ENCODE results near the gene HIVEP3.

Gene HIVEP3

DNA sequence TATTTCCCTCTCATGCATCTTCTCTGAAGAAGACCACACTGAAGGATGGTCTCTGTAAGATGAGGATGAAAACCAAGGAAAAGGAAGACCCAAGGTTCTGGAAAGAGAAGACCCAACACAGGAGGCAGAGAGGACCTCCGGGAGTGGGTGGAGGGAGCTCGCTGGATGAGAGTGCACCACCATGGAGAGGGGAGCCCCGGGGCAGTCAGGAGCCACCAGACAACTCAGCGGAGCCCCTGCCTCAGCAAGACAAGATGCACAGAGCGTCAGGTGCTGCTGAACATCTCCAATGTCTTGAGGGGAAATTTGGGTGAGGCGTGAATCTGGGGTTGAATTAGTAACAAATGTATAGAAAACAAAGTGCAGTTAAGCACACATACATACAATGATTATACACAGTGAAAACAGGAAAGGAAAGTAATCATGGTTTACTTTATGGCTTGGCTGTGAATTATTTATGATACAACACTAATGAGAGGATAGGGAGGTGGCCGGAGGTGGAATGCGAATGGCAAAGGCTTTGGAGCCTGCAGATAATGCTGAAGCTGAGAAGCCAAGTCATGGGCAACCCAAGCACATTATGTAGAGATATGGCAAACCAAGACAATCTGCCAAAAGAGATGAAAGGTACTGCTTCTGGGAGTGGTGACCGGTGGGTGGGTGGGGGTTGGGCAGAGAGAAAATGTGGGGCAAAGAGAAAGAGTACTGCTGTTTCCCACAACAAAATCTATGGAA is 353.8 kb downstream of the HIVEP3 start:
- ChIA-PET CTCF (interaction anchor here (0.6 to 1.7 kb wide), 2 partner anchors 9 to 552 kb away, joined by 3 to 8 read pairs; no protein-coding TSS in a partner anchor), POLR2A (no interaction called here)
- TF ChIP-seq ZFP69B (tag by site-specific recombination; IDR thresholded peaks at IDR 0.05) (no peak), ZNF155 (tag by site-specific recombination; IDR thresholded peaks at IDR 0.05) (no peak), ZNF791 (tag by site-specific recombination; IDR thresholded peaks at IDR 0.05) (no peak), ZIC2 (tag by site-specific recombination; IDR thresholded peaks at IDR 0.05) (no peak), ZNF561 (tag by site-specific recombination; IDR thresholded peaks at IDR 0.05; ENCODE audit: borderline replicate concordance) (no peak), ZNF548 (tag by site-specific recombination; IDR thresholded peaks at IDR 0.05) (no peak), ZNF214 (tag by site-specific recombination; IDR thresholded peaks at IDR 0.05; ENCODE audit: borderline replicate concordance) (no peak), ZFHX2 (tag by site-specific recombination; conservative IDR thresholded peaks at IDR 0.05) (no peak)
- TF ChIP-seq, protein P1, sequence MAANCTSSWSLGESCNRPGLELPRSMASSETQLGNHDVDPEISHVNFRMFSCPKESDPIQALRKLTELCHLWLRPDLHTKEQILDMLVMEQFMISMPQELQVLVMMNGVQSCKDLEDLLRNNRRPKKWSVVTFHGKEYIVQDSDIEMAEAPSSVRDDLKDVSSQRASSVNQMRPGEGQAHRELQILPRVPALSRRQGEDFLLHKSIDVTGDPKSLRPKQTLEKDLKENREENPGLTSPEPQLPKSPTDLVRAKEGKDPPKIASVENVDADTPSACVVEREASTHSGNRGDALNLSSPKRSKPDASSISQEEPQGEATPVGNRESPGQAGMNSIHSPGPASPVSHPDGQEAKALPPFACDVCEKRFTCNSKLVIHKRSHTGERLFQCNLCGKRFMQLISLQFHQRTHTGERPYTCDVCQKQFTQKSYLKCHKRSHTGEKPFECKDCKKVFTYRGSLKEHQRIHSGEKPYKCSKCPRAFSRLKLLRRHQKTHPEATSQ (tag by site-specific recombination; IDR thresholded peaks at IDR 0.05), result no peak
- Histone ChIP-seq H3K27ac (ENCODE audit: extremely low read depth, low read depth, low read length) (no peak overlapping the region), H3K4me3 (ENCODE audit: low read depth, low read length) (no peak overlapping the region), H3K4me1 (ENCODE audit: control insufficient read depth, insufficient read depth, low read length) (no peaks in the 10 kb centered on the region), H3K36me3 (ENCODE audit: control insufficient read depth in 2 of 2, insufficient read depth in 1 of 2, low read length in 2 of 2) (no peaks in the 10 kb centered on the region), H3K9me3 (ENCODE audit: control insufficient read depth, insufficient read depth, low read depth, low read length) (no peaks in the 10 kb centered on the region)

DNA sequence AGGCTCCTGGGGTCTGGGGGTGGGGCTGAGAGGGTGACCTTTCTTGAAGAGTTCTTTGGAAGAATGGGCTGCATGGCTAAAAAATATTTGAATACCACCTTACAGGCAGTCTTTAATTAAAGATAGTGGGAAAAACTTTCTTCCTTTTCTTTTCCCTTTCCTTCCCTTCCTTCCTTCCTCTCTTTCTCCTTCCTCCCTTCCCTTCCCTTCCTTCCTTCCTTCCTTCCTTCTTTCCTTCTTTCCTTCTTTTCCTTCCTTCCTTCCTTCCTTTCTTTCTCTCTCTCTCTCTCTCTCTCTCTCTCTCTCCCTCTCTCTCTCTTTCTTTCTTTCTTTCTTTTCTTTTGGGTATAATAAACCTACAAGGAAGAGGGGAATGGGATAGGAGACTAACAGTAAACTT is 356.4 kb downstream of the HIVEP3 start:
- CTCF ChIA-PET, result interaction anchor here (0.7 to 1.0 kb wide), 3 partner anchors 11 to 63 kb away, joined by 3 to 5 read pairs (median 3); no protein-coding TSS in a partner anchor
- TF ChIP-seq ZNF354C (tag by site-specific recombination; IDR thresholded peaks at IDR 0.05; ENCODE audit: borderline replicate concordance, low read depth) (no peak), ZNF366 (tag by site-specific recombination; conservative IDR thresholded peaks at IDR 0.05) (peak; percentile 83), ZNF521 (tag by site-specific recombination; IDR thresholded peaks at IDR 0.05) (no peak), PRDM1 (tag by site-specific recombination; IDR thresholded peaks at IDR 0.05) (peak; percentile 57), ZNF239 (tag by site-specific recombination; IDR thresholded peaks at IDR 0.05) (no peak)
- TF ChIP-seq, protein P2, sequence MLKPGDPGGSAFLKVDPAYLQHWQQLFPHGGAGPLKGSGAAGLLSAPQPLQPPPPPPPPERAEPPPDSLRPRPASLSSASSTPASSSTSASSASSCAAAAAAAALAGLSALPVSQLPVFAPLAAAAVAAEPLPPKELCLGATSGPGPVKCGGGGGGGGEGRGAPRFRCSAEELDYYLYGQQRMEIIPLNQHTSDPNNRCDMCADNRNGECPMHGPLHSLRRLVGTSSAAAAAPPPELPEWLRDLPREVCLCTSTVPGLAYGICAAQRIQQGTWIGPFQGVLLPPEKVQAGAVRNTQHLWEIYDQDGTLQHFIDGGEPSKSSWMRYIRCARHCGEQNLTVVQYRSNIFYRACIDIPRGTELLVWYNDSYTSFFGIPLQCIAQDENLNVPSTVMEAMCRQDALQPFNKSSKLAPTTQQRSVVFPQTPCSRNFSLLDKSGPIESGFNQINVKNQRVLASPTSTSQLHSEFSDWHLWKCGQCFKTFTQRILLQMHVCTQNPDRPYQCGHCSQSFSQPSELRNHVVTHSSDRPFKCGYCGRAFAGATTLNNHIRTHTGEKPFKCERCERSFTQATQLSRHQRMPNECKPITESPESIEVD (tag by site-specific recombination; IDR thresholded peaks at IDR 0.05), result no peak
- no peak overlapping the region for H3K4me3 ChIP-seq (ENCODE audit: low read depth, low read length)
- H3K4me1 ChIP-seq (ENCODE audit: control insufficient read depth, insufficient read depth, low read length), result no peaks in the 10 kb centered on the region
- H3K27ac ChIP-seq (ENCODE audit: extremely low read depth, low read depth, low read length), result no peak overlapping the region
- H3K9me3 ChIP-seq (ENCODE audit: control insufficient read depth, insufficient read depth, low read depth, low read length), result no peaks in the 10 kb centered on the region
- no peaks in the 10 kb centered on the region for H3K36me3 ChIP-seq (ENCODE audit: control insufficient read depth in 2 of 2, insufficient read depth in 1 of 2, low read length in 2 of 2)
- POLR2A ChIA-PET, result no interaction called here

DNA sequence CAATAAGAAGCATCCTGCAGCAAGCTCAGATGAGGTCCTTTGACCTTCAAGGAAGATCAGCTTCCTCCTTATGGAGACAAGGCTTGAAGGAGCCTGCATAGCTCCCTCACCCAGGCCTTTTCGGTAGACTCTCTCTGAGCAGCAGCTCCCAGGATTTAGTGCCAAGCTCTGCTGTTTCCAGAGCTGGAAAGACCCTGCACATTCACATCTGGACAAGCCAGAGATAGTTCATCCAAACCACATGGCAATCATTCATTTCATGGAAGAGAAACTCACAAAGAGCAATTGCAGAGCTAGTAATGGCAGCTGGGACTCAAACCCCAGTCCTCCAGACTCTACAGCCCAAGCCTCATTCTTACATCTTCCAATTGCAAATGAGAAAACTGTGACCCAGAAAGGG is 357.8 kb downstream of the HIVEP3 start:
- Histone ChIP-seq H3K36me3 (ENCODE audit: control insufficient read depth in 2 of 2, insufficient read depth in 1 of 2, low read length in 2 of 2) (no peaks in the 10 kb centered on the region), H3K4me3 (ENCODE audit: low read depth, low read length) (no peak overlapping the region), H3K4me1 (ENCODE audit: control insufficient read depth, insufficient read depth, low read length) (no peaks in the 10 kb centered on the region), H3K27ac (ENCODE audit: extremely low read depth, low read depth, low read length) (no peak overlapping the region), H3K9me3 (ENCODE audit: control insufficient read depth, insufficient read depth, low read depth, low read length) (no peaks in the 10 kb centered on the region)
- CTCF ChIA-PET, result interaction anchor here (0.6 to 1.2 kb wide), 2 partner anchors 18 to 79 kb away, joined by 3 to 5 read pairs; no protein-coding TSS in a partner anchor
- POLR2A ChIA-PET, result no interaction called here
- TF ChIP-seq ZNF792 (tag by site-specific recombination; IDR thresholded peaks at IDR 0.05), result no peak
- no peak for TF ChIP-seq ZNF211 (tag by site-specific recombination; IDR thresholded peaks at IDR 0.05; ENCODE audit: low read depth)
- TF ChIP-seq ZNF654 (tag by site-specific recombination; IDR thresholded peaks at IDR 0.05; ENCODE audit: low read depth), result no peak
- TF ChIP-seq TRIM28 (IDR thresholded peaks at IDR 0.05; ENCODE audit: borderline replicate concordance, low read length), result no peak
- no peak for TF ChIP-seq ZNF174 (tag by site-specific recombination; IDR thresholded peaks at IDR 0.05)

Measured in HEK293 (cell line).